ENCODE measurements around the gene ZNF107.

Gene ZNF107

GRCh38 chr7:64666663-64667050, 724 bp downstream of the ZNF107 start:
- Histone ChIP-seq H3K9me2 (ENCODE audit: low read depth, low read length) (no peaks in the 10 kb centered on the region), H3K9me3 (ENCODE audit: low read length) (peaks cover 10% of the 10 kb centered on the region), H3K4me1 (ENCODE audit: insufficient read depth, low read length, severe bottlenecking) (peaks cover 28% of the 10 kb centered on the region), H3F3A (ENCODE audit: insufficient read depth, low read length) (no peaks in the 10 kb centered on the region), H4K20me1 (ENCODE audit: insufficient read depth, low read length) (no peaks in the 10 kb centered on the region), H3K27ac (ENCODE audit: low read depth, low read length, poor library complexity, severe bottlenecking) (peak overlapping the region; percentile 57), H3K4me2 (ENCODE audit: low read length) (peak overlapping the region; percentile 79), H3K36me3 (ENCODE audit: insufficient read depth, low read length) (peaks cover 40% of the 10 kb centered on the region), H3K9ac (ENCODE audit: low read length) (peak overlapping the region; percentile 70), H2AFZ (ENCODE audit: low read length) (no peak overlapping the region), H3K27me3 (ENCODE audit: insufficient read depth, low read length) (no peaks in the 10 kb centered on the region), H3K79me2 (ENCODE audit: insufficient read depth, low read length) (peaks cover 54% of the 10 kb centered on the region), H3K4me3 (ENCODE audit: low read depth, low read length, poor library complexity, severe bottlenecking) (peak overlapping the region; percentile 70)
- TF ChIP-seq EZH2 (IDR thresholded peaks at IDR 0.05; ENCODE audit: borderline replicate concordance, low read length) (no peak), CTCF (IDR thresholded peaks at IDR 0.05; ENCODE audit: low read length) (no peak)

GRCh38 chr7:64667311-64667710, 1.4 kb downstream of the ZNF107 start:
- Histone ChIP-seq H3K4me1 (ENCODE audit: insufficient read depth, low read length, severe bottlenecking) (peaks cover 28% of the 10 kb centered on the region), H3K9ac (ENCODE audit: low read length) (peak overlapping the region; percentile 70), H3F3A (ENCODE audit: insufficient read depth, low read length) (no peaks in the 10 kb centered on the region)

GRCh38 chr7:64672414-64672813, 6.5 kb downstream of the ZNF107 start:
- Histone ChIP-seq H3K4me2 (ENCODE audit: low read length) (no peak overlapping the region), H2AFZ (ENCODE audit: low read length) (no peak overlapping the region), H4K20me1 (ENCODE audit: insufficient read depth, low read length) (no peaks in the 10 kb centered on the region), H3K4me1 (ENCODE audit: insufficient read depth, low read length, severe bottlenecking) (peaks cover 14% of the 10 kb centered on the region), H3K9ac (ENCODE audit: low read length) (no peak overlapping the region), H3K79me2 (ENCODE audit: insufficient read depth, low read length) (peaks cover 94% of the 10 kb centered on the region), H3K9me3 (ENCODE audit: low read length) (peaks cover 44% of the 10 kb centered on the region), H3K4me3 (ENCODE audit: low read depth, low read length, poor library complexity, severe bottlenecking) (no peak overlapping the region), H3K27ac (ENCODE audit: low read depth, low read length, poor library complexity, severe bottlenecking) (no peak overlapping the region), H3K36me3 (ENCODE audit: insufficient read depth, low read length) (peaks cover 91% of the 10 kb centered on the region), H3K9me2 (ENCODE audit: low read depth, low read length) (no peaks in the 10 kb centered on the region), H3F3A (ENCODE audit: insufficient read depth, low read length) (no peaks in the 10 kb centered on the region), H3K27me3 (ENCODE audit: insufficient read depth, low read length) (no peaks in the 10 kb centered on the region)
- TF ChIP-seq EZH2 (IDR thresholded peaks at IDR 0.05; ENCODE audit: borderline replicate concordance, low read length) = no peak

More at GRCh38 chr7:64667311-64667710, 1.4 kb downstream of the ZNF107 start:
- no peaks in the 10 kb centered on the region for H3K27me3 ChIP-seq (ENCODE audit: insufficient read depth, low read length)
- H3K9me3 ChIP-seq (ENCODE audit: low read length) = peaks cover 10% of the 10 kb centered on the region
- no peak overlapping the region for H2AFZ ChIP-seq (ENCODE audit: low read length)
- no peaks in the 10 kb centered on the region for H3K9me2 ChIP-seq (ENCODE audit: low read depth, low read length)
- peak overlapping the region; percentile 79 for H3K4me2 ChIP-seq (ENCODE audit: low read length)
- H3K27ac ChIP-seq (ENCODE audit: low read depth, low read length, poor library complexity, severe bottlenecking) = peak overlapping the region; percentile 34
- H3K4me3 ChIP-seq (ENCODE audit: low read depth, low read length, poor library complexity, severe bottlenecking) = peak overlapping the region; percentile 70
- no peaks in the 10 kb centered on the region for H4K20me1 ChIP-seq (ENCODE audit: insufficient read depth, low read length)
- H3K36me3 ChIP-seq (ENCODE audit: insufficient read depth, low read length) = peaks cover 46% of the 10 kb centered on the region
- no peak for TF ChIP-seq CTCF (IDR thresholded peaks at IDR 0.05; ENCODE audit: low read length)
- no peak for TF ChIP-seq EZH2 (IDR thresholded peaks at IDR 0.05; ENCODE audit: borderline replicate concordance, low read length)
- H3K79me2 ChIP-seq (ENCODE audit: insufficient read depth, low read length) = peaks cover 59% of the 10 kb centered on the region

- Histone ChIP-seq H3K4me2 (ENCODE audit: low read length) (no peak overlapping the region), H3K4me1 (ENCODE audit: insufficient read depth, low read length, severe bottlenecking) (no peaks in the 10 kb centered on the region), H3K9me2 (ENCODE audit: low read depth, low read length) (no peaks in the 10 kb centered on the region), H3K9me3 (ENCODE audit: low read length) (peaks cover 37% of the 10 kb centered on the region), H3K27ac (ENCODE audit: low read depth, low read length, poor library complexity, severe bottlenecking) (no peak overlapping the region), H2AFZ (ENCODE audit: low read length) (no peak overlapping the region), H3K4me3 (ENCODE audit: low read depth, low read length, poor library complexity, severe bottlenecking) (no peak overlapping the region), H3K9ac (ENCODE audit: low read length) (no peak overlapping the region), H3F3A (ENCODE audit: insufficient read depth, low read length) (no peaks in the 10 kb centered on the region), H3K27me3 (ENCODE audit: insufficient read depth, low read length) (no peaks in the 10 kb centered on the region), H3K79me2 (ENCODE audit: insufficient read depth, low read length) (no peaks in the 10 kb centered on the region), H3K36me3 (ENCODE audit: insufficient read depth, low read length) (peaks cover 99% of the 10 kb centered on the region), H4K20me1 (ENCODE audit: insufficient read depth, low read length) (no peaks in the 10 kb centered on the region)
- TF ChIP-seq CTCF (IDR thresholded peaks at IDR 0.05; ENCODE audit: low read length) = no peak
- TF ChIP-seq EZH2 (IDR thresholded peaks at IDR 0.05; ENCODE audit: borderline replicate concordance, low read length) = no peak
Observed at GRCh38 chr7:64685091-64685490, 19.2 kb downstream of the ZNF107 start.
